AG08396 (cell line): Measurements from ENCODE around the gene REC114.
"Not testable (repeated sequence)": the region's sequence is repeated elsewhere in the genome, so short reads cannot be mapped to it uniquely, and the experiment has no call there.

Experiments
- DNase-seq: peaks from one replicate; pipeline ENCODE4 v3.0.0; 2012; ENCODE audit warnings: low spot score, mixed read lengths

REC114 gene

GRCh38 chr15:73442968-73443367 lies at the start of gene REC114:
TSS of gene REC114 (plus strand) at chr15:73443164. CDS start at chr15:73443186, 22 bp downstream.
- DNase-seq = no peak

GRCh38 chr15:73393336-73393735 lies 49.6 kb upstream of the REC114 start:
- DNase-seq = no peak

- no peak for DNase-seq
Measured at GRCh38 chr15:73394782-73395181, 48.2 kb upstream of the REC114 start.

GRCh38 chr15:73395671-73396070 lies 47.3 kb upstream of the REC114 start:
- no peak for DNase-seq

GRCh38 chr15:73397461-73397860 lies 45.5 kb upstream of the REC114 start:
- no peak for DNase-seq

- DNase-seq = no peak
Measured at GRCh38 chr15:73398861-73399260, 44.1 kb upstream of the REC114 start.

GRCh38 chr15:73400222-73400621 lies 42.7 kb upstream of the REC114 start:
- DNase-seq = not testable (repeated sequence)

GRCh38 chr15:73403171-73403570 lies 39.8 kb upstream of the REC114 start:
- DNase-seq = no peak

- DNase-seq = no peak
Measured at GRCh38 chr15:73414876-73415275, 28.1 kb upstream of the REC114 start.

- no peak for DNase-seq
Measured at GRCh38 chr15:73424506-73424905, 18.5 kb upstream of the REC114 start.

- DNase-seq = no peak
Measured at GRCh38 chr15:73425510-73425909, 17.5 kb upstream of the REC114 start.

- no peak for DNase-seq
Measured at GRCh38 chr15:73426323-73426994, 16.5 kb upstream of the REC114 start.

- DNase-seq = not testable (repeated sequence)
Measured at GRCh38 chr15:73431329-73431728, 11.6 kb upstream of the REC114 start.

- no peak for DNase-seq
Measured at GRCh38 chr15:73433873-73434272, 9.1 kb upstream of the REC114 start.

- DNase-seq = no peak
Measured at GRCh38 chr15:73436613-73437012, 6.4 kb upstream of the REC114 start.

- DNase-seq = no peak
Measured at GRCh38 chr15:73437543-73438109, 5.3 kb upstream of the REC114 start.

- no peak for DNase-seq
Measured at GRCh38 chr15:73438651-73439050, 4.3 kb upstream of the REC114 start.

GRCh38 chr15:73440571-73440970 lies 2.4 kb upstream of the REC114 start:
- no peak for DNase-seq

GRCh38 chr15:73442421-73442820 lies 543 bp upstream of the REC114 start:
- DNase-seq = no peak

- DNase-seq = not testable (repeated sequence)
Measured at GRCh38 chr15:73447471-73447870, 4.5 kb downstream of the REC114 start.

- not testable (repeated sequence) for DNase-seq
Measured at GRCh38 chr15:73448158-73448758, 5.3 kb downstream of the REC114 start.

GRCh38 chr15:73449980-73450379 lies 7.0 kb downstream of the REC114 start:
- DNase-seq = not testable (repeated sequence)

GRCh38 chr15:73454096-73454495 lies 11.1 kb downstream of the REC114 start:
- no peak for DNase-seq

- no peak for DNase-seq
Measured at GRCh38 chr15:73455876-73456275, 12.9 kb downstream of the REC114 start.
